ENCODE results near the gene INHBB. TPM values are rescaled to one million over a fixed set of nuclear protein-coding genes. Genes with fewer than 3 reads are reported as not detected.

INHBB gene
- polyA plus RNA-seq (2011; rRNA removed) = 0.05 and 0.09 TPM in 2 replicates
- polyA minus RNA-seq (2011; rRNA and poly(A)+ RNA removed) = 0.14 TPM in 1 of 2 replicates, not detected in the other

DNA sequence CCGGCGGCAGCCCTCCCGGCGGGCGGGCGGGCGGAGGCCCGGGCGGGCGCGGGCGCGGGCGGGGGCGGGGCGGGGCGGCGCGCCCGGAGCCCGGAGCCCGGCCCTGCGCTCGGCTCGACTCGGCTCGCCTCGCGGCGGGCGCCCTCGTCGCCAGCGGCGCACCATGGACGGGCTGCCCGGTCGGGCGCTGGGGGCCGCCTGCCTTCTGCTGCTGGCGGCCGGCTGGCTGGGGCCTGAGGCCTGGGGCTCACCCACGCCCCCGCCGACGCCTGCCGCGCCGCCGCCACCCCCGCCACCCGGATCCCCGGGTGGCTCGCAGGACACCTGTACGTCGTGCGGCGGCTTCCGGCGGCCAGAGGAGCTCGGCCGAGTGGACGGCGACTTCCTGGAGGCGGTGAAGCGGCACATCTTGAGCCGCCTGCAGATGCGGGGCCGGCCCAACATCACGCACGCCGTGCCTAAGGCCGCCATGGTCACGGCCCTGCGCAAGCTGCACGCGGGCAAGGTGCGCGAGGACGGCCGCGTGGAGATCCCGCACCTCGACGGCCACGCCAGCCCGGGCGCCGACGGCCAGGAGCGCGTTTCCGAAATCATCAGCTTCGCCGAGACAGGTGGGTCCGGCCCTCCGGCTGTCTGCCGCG lies at the start of gene INHBB:
INHBB (plus strand) TSS at position 111 of the 641 bp plus-strand sequence; CDS start at position 164, 53 bp downstream.
- POLR2A ChIA-PET = no interaction called here
- TF ChIP-seq, protein P1, sequence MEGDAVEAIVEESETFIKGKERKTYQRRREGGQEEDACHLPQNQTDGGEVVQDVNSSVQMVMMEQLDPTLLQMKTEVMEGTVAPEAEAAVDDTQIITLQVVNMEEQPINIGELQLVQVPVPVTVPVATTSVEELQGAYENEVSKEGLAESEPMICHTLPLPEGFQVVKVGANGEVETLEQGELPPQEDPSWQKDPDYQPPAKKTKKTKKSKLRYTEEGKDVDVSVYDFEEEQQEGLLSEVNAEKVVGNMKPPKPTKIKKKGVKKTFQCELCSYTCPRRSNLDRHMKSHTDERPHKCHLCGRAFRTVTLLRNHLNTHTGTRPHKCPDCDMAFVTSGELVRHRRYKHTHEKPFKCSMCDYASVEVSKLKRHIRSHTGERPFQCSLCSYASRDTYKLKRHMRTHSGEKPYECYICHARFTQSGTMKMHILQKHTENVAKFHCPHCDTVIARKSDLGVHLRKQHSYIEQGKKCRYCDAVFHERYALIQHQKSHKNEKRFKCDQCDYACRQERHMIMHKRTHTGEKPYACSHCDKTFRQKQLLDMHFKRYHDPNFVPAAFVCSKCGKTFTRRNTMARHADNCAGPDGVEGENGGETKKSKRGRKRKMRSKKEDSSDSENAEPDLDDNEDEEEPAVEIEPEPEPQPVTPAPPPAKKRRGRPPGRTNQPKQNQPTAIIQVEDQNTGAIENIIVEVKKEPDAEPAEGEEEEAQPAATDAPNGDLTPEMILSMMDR (IDR thresholded peaks at IDR 0.05; ENCODE audit: low read depth, low read length) = no peak
- Histone ChIP-seq H3K27me3 (ENCODE audit: control insufficient read depth, insufficient read depth, low read length) (peaks cover 80% of the 10 kb centered on the region), H3K9me3 (ENCODE audit: control insufficient read depth, insufficient read depth, low read length) (peaks cover 6% of the 10 kb centered on the region; the same call in 1 of the 2 replicates), H3K27ac (ENCODE audit: low read depth, low read length) (no peak within 1 kb of the TSS), H3K4me3 (ENCODE audit: low read depth, low read length) (peak within 1 kb of the TSS; percentile 36; the same call in 1 of the 2 replicates)
- CTCF ChIA-PET = interaction anchor here (0.6 to 2.8 kb wide), 3 partner anchors 22 to 335 kb away, joined by 3 to 12 read pairs (median 7); no protein-coding TSS in a partner anchor
- DNase-seq (ENCODE audit: low read depth, low spot score) = no peak

DNA sequence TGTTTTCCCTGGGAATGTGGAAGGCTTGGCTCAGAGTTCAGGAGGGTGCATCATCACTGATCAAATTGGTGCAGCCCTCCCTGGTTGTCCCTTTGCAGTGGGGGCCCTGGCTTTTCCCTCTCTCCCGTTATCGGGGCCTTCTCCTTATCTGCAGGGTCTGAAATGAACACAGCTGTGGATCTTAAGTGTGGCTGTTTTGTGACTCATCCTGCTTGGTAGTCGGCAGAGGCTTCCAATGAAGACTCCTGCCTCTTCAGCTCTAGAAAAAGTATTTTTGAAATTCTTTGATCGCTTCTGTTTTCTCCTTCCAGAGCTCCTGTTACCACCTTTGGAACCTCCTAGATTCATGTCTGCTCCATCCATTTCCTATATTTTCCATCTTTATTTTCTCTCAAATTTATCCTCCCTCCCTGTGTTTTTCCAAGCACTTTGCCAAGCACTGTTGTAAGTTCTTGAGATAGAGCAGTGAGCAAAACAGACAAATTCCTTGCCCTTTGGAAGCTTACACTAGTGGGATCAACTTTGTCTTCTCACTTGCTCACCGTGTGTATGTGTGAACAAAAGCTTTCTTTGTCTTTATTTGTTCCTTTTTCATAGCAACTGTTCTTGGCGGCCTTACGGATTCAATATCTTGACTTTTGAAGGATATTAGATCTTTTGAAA lies 47.6 kb upstream of the INHBB start:
- Histone ChIP-seq H3K27me3 (ENCODE audit: control insufficient read depth, insufficient read depth, low read length) (no peaks in the 10 kb centered on the region), H3K9me3 (ENCODE audit: control insufficient read depth, insufficient read depth, low read length) (no peaks in the 10 kb centered on the region), H3K27ac (ENCODE audit: low read depth, low read length) (peak overlapping the region; percentile 47), H3K4me3 (ENCODE audit: low read depth, low read length) (no peak overlapping the region)
- POLR2A ChIA-PET = interaction anchor here (1.1 to 1.5 kb wide), 2 partner anchors 11 to 14 kb away, joined by 3 to 8 read pairs; no protein-coding TSS in a partner anchor
- DNase-seq (ENCODE audit: low read depth, low spot score) = no peak
- CTCF ChIA-PET = interaction anchor here (1.0 to 6.4 kb wide), 6 partner anchors 9 to 382 kb away, joined by 3 to 50 read pairs (median 4); no protein-coding TSS in a partner anchor
- TF ChIP-seq, protein P1 (IDR thresholded peaks at IDR 0.05; ENCODE audit: low read depth, low read length) = no peak

DNA sequence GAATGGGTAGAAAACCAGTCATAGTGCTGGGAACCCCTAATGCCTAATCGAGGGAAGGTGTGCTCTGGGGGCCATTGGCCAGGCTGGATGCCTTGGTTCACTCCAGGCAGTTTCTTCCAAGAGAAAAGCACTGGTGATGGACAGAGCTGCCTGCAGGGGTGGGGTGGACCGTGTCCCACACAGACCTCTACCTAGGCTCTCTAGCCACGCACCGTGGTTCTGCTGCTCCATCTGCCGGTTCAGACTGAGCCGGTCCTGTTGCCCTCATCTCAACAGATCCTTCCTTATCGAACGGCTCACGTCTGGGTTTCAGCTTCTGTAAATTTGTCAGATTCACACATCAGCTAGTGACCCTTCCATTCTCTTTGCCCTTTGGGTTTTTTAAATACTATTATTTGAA lies 46.9 kb upstream of the INHBB start:
- CTCF ChIA-PET = interaction anchor here (0.6 to 6.4 kb wide), 4 partner anchors 10 to 16 kb away, joined by 4 to 50 read pairs (median 10); no protein-coding TSS in a partner anchor
- Histone ChIP-seq H3K27me3 (ENCODE audit: control insufficient read depth, insufficient read depth, low read length) (no peaks in the 10 kb centered on the region), H3K9me3 (ENCODE audit: control insufficient read depth, insufficient read depth, low read length) (no peaks in the 10 kb centered on the region), H3K4me3 (ENCODE audit: low read depth, low read length) (no peak overlapping the region), H3K27ac (ENCODE audit: low read depth, low read length) (no peak overlapping the region)
- POLR2A ChIA-PET = interaction anchor here (1.1 to 1.5 kb wide), 2 partner anchors 12 to 14 kb away, joined by 3 to 8 read pairs; no protein-coding TSS in a partner anchor
- TF ChIP-seq, protein P1 (IDR thresholded peaks at IDR 0.05; ENCODE audit: low read depth, low read length) = no peak
- DNase-seq (ENCODE audit: low read depth, low spot score) = no peak

DNA sequence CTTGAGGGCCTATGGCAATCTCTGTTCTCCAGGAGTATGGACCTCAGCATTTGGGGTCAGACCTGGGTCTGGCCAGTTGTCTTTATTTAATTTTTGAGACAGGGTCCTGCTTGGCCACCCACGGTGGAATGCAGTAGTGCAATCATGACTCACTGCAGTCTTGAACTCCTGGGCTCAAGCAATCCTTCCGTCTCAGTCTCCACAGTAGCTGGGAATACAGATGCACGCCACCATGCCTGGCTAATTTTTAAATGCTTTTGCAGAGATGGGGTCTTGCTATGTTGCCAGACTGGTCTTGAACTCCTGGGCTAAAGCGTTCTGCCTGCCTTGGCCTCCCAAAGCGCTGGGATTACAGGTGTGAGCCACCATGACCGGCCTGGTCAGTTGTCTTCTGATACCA lies 46.4 kb upstream of the INHBB start:
- no peaks in the 10 kb centered on the region for H3K27me3 ChIP-seq (ENCODE audit: control insufficient read depth, insufficient read depth, low read length)
- ChIA-PET POLR2A (no interaction called here), CTCF (interaction anchor here (1.8 to 6.4 kb wide), 2 partner anchors 14 to 16 kb away, joined by 14 to 50 read pairs; no protein-coding TSS in a partner anchor)
- no peak overlapping the region for H3K27ac ChIP-seq (ENCODE audit: low read depth, low read length)
- DNase-seq (ENCODE audit: low read depth, low spot score) = no peak
- H3K9me3 ChIP-seq (ENCODE audit: control insufficient read depth, insufficient read depth, low read length) = no peaks in the 10 kb centered on the region
- TF ChIP-seq, protein P1 (IDR thresholded peaks at IDR 0.05; ENCODE audit: low read depth, low read length) = no peak
- H3K4me3 ChIP-seq (ENCODE audit: low read depth, low read length) = no peak overlapping the region
